HK-2 (cell line): ENCODE results near the gene PLXNA2.

Experiments
- DNase-seq: peaks from one replicate; pipeline ENCODE4 v3.0.0-alpha.2; 2018; ENCODE audit not compliant: unreplicated experiment

PLXNA2 gene

DNA sequence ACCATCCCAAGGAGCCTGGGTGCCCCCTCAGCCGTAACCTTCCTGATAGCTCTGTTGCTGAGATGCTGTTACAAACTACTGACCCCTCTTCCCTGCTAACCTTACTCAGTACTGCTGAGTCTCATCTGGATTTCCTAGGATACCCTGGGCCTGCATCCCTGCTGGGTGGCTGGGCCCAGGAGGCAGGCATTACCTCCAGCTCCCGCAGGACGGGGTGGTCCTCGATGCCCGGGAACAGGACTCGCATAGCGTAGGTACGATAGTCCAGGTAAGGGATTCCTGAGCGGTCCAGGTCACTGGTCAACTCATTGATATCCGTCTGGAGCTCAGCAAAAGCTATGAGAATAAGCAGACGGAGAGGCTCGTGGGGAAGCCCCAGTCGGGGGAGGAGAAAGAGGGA, 201.3 kb downstream of the PLXNA2 start:
- no peak for DNase-seq

- DNase-seq, result no peak
Measured at GRCh38 chr1:208042041-208042615, 202.1 kb downstream of the PLXNA2 start.

GRCh38 chr1:208041505-208041904, 202.7 kb downstream of the PLXNA2 start:
- no peak for DNase-seq

GRCh38 chr1:208040821-208041297, 203.3 kb downstream of the PLXNA2 start:
- no peak for DNase-seq

GRCh38 chr1:208039536-208040332, 204.4 kb downstream of the PLXNA2 start:
- no peak for DNase-seq

DNA sequence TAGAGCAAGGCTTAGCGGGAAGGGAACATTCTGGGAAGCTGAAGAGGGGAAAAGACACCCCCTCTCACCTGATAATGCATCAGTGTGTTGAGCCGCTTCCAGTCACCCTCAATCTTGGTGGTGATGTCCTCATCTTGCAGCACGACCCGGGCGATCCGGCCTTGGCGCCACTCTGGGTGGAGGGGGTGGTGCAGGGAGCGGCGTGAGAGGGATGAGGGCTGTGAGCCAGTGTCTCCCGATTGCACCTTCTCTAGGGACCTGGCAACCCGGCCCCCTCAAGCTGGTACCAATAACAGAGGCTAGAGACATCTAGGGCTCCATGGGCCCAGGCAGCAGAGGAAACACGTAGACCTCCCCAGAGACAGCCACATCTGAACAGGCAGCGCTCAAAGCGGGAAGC, 205.9 kb downstream of the PLXNA2 start:
- no peak for DNase-seq

- DNase-seq, result no peak
Measured at GRCh38 chr1:208036918-208037766, 207.0 kb downstream of the PLXNA2 start.

GRCh38 chr1:208036106-208036808, 207.9 kb downstream of the PLXNA2 start:
- no peak for DNase-seq

DNA sequence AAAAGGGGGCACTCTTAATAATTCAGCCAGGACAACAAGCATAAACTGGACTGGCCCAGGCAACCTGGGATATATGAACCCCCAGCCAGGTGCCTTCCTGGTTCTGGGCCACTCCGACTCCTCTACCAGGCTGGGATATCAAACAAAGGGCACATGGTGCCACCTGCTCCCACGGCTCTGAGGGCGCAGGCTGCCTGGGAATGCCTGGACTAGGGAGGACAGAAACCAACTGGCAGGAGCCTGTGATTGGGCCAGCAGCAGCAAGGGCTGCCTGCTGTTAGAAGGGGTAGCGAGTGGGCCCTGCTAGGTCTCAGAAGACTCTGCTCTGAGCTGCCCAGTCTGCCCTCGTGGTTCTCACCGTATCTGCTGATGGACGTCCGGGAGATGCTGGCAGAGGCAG, 210.0 kb downstream of the PLXNA2 start:
- no peak for DNase-seq

- DNase-seq, result no peak
Measured at GRCh38 chr1:208033236-208033635, 210.9 kb downstream of the PLXNA2 start.

- DNase-seq, result no peak
Measured at GRCh38 chr1:208031932-208032320, 212.3 kb downstream of the PLXNA2 start.

GRCh38 chr1:208031316-208031931, 212.8 kb downstream of the PLXNA2 start:
- no peak for DNase-seq

GRCh38 chr1:208030288-208031091, 213.7 kb downstream of the PLXNA2 start:
- DNase-seq, result no peak

DNA sequence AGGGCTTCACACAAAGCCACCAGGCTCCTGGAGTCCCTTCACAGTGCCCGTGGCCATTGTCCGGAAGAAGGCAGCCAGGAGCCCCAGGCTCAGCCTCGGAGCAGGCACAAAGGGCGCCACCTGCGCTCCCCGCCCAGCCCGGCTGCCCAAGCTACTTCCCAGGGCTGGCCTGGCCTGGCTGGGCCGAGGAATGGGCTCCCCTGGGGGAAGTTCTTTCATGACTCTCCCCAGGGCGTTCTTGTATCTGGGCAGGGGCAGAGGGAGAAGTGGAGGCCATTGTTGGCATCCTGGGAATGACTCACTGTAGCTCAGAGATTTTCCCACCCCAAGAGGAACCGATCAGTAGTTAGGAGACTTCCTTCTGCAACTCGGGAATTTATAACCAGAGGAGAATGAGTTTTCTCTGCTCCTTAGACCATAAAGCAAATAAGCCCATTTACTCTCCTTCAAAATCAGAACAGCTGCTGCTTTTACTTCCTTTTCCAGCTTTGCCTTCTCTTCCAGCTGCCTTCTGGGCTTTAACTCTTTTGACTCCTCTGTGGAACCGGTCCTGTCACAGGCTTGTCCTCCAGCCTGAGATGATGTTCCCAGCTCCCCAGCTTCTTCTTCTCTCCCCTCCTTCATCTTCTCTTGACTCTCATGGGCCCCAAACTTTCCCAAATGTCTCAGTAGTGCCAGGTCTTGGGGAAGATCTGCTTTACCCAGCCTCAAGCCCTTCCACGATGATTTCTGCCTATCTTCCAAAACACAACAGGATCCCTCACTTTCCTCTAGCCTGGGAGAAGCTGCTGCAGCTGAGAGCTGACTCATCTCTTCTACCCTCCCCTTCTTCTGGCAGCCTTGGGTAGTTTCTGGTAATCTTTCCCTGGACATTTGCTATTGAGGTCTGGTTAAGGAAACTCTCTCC, 214.6 kb downstream of the PLXNA2 start:
- DNase-seq, result no peak

GRCh38 chr1:208028526-208028925, 215.7 kb downstream of the PLXNA2 start:
- no peak for DNase-seq

DNA sequence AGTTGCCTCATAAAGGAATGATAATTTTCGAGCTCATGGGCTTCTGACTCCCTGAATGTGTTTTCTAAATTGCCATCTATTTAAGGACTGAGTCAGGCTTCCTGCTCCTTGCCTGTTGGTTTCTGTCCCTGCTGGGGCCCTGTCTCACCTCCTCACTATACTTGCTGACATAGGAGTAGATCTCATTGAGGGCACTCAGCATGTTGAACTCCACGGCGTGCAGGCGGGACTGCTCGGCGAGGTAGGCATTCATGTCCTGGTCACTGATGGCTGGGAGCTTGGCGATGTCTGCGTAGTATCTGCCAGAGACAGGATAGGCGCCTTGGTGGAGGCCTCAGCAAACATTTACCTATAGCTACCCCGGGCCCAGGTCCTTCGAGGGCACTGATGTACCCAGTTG, 216.3 kb downstream of the PLXNA2 start:
- no peak for DNase-seq

GRCh38 chr1:208026880-208027438, 217.2 kb downstream of the PLXNA2 start:
- DNase-seq, result no peak

GRCh38 chr1:208025031-208025430, 219.2 kb downstream of the PLXNA2 start:
- no peak for DNase-seq

DNA sequence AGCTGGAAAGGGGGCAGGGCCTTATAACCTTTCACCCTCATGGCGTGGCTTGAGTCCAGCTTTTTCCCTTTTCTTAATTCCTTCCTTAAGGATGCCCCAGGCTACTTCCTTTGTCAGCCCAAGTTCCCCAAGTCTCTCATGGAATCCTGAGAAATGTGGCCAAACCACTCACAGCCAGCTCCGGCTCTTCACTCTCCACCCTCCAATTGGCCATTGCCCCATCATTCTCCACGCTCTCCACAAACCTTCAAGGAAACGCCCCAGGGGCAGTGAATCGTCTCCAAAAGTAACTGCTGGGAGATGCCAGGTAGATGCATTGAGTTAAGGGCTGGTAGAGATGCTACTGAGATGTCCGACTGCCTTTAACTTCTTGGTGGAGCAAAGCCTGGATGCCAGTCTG, 219.8 kb downstream of the PLXNA2 start:
- no peak for DNase-seq
